NCI-H2107 (cell line): ENCODE measurements around the gene INO80.
"Not testable (repeated sequence)": the region's sequence is repeated elsewhere in the genome, so short reads cannot be mapped to it uniquely, and the experiment has no call there.

ENCODE experiments used
- DNase-seq: peaks from one replicate; lab custom pipeline; 2025; lab: John Stamatoyannopoulos, UW

INO80 gene

DNA sequence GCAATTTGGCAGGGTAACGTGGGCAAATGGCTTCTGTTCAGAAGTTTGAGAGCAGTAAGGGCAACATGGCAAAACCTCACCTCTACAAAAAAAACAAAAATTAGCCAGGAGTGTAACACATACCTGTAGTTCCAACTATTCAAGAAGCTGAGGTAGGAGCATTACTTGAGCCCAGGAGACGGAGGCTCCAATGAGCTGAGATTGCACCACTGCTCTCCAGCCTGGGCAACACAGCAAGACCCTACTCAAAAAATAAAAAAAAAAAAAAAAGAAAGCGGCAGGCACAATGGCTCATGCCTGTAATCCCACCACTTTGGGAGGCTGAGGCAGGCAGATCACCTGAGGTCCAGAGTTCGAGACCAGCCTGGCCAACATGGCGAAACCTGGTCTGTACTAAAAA is 5.9 kb upstream of the INO80 start:
- no peak for DNase-seq

- DNase-seq: no peak
These were observed 827 bp upstream of the INO80 start for GRCh38 chr15:41116962-41117252.

DNA sequence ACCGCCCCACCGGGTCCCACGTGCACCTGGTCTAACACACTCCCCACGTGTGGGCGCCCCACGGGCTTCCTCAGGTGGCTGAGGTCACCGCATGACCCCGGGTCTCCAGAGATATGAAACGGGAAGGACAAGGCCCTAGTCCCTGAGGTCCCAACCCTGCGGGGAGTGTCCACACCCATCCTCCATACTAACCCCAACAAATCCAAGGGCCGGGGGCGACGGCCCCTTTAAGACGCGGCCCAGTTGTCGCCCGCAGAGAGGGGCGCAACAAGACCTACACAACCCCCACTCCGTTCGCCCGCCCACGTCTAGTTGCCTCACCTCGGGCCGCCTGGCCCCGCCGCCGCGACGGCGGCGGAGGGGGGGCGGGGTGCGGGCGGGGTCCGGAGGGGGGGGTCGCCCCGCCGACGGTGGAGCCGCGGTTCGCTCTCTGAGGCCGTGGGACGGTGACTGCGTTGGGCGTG is 396 bp downstream of the INO80 start:
- no peak for DNase-seq

GRCh38 chr15:41115161-41115651 is 874 bp downstream of the INO80 start:
- no peak for DNase-seq

DNA sequence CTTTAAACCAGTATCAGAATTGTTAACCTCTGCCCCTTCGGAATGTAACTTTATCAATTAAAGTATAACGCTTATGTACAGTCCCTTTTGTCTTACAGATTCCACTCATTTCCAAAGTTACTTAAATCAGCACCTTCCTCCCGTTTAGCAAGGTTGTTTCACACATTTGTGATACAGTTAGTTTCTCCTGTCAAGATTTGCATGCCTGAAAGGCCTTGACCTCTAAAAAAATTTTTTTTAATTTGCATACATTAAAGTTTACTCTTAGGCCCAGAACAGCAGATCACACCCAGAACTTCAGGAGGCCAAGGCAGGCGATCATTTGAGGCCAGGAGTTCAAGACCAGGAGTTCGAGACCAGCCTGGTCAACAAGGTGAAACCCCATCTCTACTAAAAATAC is 9.1 kb downstream of the INO80 start:
- DNase-seq: no peak

- DNase-seq: no peak
These were observed 10.4 kb downstream of the INO80 start for GRCh38 chr15:41105348-41106334.

- DNase-seq: no peak
These were observed 11.8 kb downstream of the INO80 start for GRCh38 chr15:41104234-41104633.

GRCh38 chr15:41102854-41103253 is 13.2 kb downstream of the INO80 start:
- no peak for DNase-seq

DNA sequence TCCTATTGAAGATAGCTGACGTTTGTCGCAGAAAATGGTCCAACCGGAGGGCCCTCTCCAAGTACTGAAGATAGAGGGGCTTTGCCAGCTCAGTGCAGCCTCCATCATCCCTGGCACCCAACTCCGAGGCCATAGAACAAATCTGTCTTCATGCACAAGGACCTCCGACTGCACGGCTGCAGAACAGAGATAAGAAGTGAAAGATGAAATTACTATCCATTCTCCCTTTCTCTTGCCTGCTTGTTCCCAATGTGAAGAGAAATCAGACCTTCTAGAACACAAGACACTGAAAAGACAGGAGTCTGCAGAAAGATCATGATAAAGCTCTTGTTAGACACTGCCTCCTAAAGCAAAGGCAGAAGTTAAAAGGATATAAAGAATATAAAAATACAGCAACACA is 19.9 kb downstream of the INO80 start:
- no peak for DNase-seq

DNA sequence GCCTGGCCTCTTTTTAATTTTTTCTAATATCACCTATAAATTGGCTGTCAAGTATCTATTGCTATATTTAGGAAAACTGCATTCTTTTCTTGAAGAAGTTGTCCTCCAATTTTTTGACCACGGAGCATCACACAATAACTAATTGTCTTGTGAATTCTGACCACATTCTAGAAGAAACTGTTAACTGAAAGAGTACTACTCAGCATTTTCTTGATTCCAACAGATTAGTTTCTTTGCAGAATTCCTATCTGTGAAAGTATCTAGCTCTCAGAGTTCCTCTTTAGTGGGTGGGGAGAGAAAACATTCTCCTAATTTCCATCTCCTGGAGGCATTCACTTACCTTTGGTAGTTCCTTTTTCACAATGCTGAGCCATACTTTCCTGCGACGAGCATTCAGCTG is 31.1 kb downstream of the INO80 start:
- no peak for DNase-seq

DNA sequence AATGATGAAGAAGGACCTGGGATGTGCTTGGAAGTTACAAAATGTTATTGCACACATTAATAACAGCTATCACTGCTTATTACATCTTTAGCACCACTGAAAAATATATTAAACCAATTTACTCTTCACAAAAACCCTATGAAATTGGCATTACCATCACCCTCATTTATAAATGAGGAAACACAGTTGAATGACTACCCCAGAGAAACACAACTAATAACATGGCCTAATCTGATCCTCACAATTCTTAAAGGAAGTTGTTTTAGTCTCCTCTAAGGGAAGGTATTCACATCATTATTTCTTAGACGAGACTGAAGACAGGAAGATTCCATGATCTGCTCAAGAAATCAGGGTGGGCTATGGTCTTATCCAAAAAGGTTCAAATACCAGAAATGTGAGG is 35.9 kb downstream of the INO80 start:
- DNase-seq: no peak

DNA sequence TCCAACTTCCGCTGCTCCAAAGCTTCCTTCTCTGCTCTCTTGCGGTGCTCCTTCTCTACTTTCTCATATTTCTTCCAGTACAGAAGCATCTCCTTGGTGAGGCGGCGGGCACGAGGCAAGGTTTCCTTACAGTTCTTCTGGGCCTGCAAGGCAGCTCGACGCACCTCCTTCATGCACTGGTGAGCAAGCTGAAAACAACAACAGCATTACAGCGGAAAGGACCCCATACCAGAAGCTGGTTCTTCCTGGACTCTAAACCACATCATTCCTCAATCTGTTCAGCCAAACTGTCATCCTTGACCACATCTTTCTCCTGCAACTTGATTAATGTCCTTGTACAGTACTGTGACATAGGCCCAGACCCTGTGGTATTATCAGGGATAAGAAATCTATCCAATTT is 36.4 kb downstream of the INO80 start:
- no peak for DNase-seq

DNA sequence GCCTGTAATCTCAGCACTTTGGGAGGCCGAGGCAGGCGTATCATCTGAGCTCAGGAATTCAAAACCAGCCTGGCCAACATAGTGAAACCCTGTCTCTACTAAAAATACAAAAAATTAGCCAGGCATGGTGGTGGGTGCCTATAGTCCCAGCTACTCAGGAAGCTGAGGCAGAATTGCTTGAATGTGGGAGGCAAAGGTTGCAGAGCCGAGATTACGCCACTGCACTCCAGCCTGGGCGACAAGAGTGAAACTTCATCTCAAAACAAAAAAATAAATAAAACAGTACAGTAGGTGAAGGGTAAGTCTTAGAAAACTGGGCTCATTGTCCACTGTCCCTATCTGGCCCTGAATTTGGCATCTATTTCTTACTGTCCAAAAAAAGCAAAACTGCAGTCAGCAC is 37.2 kb downstream of the INO80 start:
- DNase-seq: not testable (repeated sequence)

DNA sequence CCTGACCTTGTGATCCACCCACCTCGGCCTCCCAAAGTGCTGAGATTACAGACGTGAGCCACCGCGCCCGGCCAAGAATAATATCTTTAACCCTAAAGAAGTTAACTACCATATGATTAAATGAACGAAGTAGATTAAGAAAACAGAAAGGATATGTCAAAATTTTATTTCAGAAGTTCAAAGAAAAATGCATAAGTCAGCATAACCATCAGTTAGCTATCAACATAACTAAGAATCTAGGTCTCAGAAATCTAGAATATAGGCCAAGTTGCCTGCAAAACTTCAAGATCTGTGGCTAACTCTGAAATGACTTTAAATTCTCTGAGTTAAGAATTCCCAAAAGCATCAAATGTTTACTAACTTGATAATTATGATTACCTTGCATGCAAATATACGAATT is 38.0 kb downstream of the INO80 start:
- no peak for DNase-seq

DNA sequence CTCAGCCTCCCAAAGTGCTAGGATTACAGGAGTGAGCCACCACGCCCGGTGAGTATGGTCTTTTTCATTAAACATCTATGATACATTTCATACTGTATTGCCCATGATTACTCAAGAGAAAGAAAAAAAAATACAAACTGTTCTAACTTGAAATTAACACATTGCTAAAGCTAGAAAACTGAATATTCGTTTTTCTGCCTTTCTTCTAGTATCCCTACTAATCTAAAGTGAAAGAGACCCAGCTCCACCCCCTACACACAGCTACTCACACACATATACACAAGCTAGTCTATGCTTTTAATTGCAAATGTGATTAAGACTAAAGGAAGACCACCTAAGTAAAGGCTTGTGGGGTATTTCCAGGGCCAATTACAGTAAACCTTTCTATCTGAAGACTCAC is 43.1 kb downstream of the INO80 start:
- DNase-seq: no peak

DNA sequence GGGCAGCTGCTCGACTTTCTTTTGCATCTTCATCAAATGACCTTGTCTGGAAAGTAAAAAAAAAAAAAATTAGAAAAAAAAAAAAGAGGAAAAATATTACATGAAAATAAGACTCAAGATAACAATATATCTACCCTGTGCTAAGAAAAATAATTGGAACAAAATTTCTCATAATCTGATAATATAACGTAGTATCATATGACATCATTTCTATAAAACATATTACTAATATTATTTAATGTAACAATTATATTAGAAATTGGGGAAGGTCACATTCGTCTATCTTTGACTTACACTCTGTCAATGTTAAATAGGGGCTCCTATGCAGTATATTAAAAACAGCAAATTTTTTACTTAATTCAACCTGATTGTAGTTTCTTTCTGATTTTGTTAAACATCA is 44.1 kb downstream of the INO80 start:
- no peak for DNase-seq

GRCh38 chr15:41066516-41066915 is 49.6 kb downstream of the INO80 start:
- no peak for DNase-seq

- DNase-seq: no peak
These were observed 54.4 kb downstream of the INO80 start for GRCh38 chr15:41061667-41062066.

DNA sequence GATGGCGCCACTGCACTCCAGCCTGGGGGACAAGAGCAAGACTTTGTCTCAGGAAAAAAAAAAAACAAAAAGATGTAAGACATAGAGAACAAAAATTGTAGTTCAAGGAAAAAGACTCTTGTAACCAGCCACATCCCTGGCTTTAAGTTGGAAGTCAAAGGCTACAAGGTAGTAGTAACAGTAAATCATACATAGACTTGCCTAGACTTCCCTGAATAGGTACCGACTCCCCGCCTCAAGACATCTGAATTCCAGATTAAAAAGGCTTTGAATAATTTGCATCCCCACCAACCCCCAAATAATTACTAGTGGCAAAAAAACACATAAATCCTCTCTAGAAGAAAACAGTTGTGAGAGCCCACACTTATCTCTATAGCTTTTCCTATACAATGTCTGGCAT is 55.6 kb downstream of the INO80 start:
- no peak for DNase-seq

GRCh38 chr15:41056810-41057209 is 59.3 kb downstream of the INO80 start:
- DNase-seq: no peak

DNA sequence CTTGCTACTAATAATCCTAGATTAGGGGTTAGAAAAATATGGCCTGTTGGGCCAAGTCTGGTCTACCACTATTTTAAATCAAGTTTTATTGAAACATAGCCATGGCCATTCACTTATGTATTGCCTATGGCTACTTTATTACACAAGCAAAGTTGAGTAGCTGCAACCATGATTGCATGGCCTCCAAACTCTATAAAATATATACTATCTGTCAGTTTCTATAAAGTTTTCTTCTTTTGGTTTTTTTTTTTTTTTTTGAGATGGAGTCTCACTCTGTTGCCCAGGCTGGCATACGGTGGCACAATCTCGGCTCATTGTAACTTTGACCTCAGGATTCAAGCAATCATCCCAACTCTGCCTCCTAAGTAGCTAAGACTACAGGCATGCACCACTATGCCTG is 60.4 kb downstream of the INO80 start:
- no peak for DNase-seq

DNA sequence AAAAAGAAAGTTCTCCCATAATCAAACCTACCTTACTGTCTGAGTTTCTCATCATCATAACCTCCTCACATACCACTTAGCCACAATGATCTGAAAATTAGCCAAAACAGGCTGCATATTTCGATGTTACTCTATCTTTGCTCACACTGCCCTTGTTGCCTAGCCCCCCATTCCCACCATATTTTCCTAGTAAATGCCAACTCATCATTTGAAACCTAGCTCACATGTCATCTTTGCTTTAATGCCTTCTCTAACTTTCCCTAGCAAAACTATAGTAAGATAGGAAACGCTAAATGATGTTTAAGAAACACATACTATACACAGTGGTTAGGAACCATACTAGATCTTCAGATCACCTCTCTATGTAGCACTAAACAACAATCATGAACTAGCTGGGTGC is 64.9 kb downstream of the INO80 start:
- no peak for DNase-seq

DNA sequence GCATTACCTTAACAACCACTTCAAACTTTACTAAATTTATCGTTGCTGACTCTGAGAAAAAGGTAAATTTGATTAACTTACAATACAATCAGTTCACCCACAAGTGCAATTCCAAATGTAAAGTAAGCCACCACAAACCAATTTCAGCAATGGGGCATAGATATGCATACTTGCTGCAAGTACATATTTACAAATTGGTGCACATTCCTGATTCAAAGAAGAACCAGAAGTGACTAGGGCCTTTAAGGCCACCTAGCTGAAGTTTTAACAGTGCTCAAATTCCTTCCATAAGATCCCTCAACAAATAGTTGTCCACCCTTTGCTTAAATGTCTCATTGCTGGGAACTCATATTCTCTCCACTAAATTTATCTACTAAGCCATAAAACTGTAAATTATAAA is 67.2 kb downstream of the INO80 start:
- DNase-seq: no peak

- DNase-seq: no peak
These were observed 67.7 kb downstream of the INO80 start for GRCh38 chr15:41048397-41048796.
